T-helper 2 cell treated with Interferon-gamma antibody and Interleukin-4, amounts not matched to agents 100 ng/mL and 5 ng/mL, for 36 hours (primary cell): Measurements from ENCODE around the gene CAPNS1. TPM values are rescaled to one million over a fixed set of nuclear protein-coding genes. Genes with fewer than 3 reads are reported as not detected.
"Not testable (repeated sequence)": the region's sequence is repeated elsewhere in the genome, so short reads cannot be mapped to it uniquely, and the experiment has no call there.

Experiments used
- intact Hi-C: fragments of 100-400 bp; cut with micrococcal nuclease; formaldehyde crosslinking; loops from one replicate; pipeline ENCODE4 v1.15.1; 2023
- total RNA-seq: library from RNA; stranded (reverse); gene quantifications from 2 replicates; pipeline ENCODE4 v1.2.3, GENCODE V29; 2022

CAPNS1 gene
- total RNA-seq, 1 donor from 2014 or later = 500 TPM

DNA sequence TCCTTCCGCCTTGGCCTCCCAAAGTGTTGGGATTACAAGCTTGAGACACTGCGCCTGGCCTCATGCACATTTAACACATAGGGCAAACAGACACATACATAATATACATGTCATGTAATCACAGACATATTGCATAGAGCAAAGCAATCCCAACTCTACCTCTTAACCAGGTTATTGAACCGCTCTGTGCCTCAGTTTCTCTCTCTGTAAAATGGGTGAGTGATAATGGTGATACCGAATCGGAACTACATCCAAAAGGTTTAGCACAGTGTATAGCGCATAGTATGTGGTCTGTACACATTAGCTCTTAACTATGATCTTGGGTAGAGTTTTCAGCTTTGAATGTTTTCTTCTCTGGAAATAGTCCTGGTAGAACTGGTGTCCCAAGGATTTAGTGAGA is 4.8 kb downstream of the CAPNS1 start:
- intact Hi-C loops = no loop called here

DNA sequence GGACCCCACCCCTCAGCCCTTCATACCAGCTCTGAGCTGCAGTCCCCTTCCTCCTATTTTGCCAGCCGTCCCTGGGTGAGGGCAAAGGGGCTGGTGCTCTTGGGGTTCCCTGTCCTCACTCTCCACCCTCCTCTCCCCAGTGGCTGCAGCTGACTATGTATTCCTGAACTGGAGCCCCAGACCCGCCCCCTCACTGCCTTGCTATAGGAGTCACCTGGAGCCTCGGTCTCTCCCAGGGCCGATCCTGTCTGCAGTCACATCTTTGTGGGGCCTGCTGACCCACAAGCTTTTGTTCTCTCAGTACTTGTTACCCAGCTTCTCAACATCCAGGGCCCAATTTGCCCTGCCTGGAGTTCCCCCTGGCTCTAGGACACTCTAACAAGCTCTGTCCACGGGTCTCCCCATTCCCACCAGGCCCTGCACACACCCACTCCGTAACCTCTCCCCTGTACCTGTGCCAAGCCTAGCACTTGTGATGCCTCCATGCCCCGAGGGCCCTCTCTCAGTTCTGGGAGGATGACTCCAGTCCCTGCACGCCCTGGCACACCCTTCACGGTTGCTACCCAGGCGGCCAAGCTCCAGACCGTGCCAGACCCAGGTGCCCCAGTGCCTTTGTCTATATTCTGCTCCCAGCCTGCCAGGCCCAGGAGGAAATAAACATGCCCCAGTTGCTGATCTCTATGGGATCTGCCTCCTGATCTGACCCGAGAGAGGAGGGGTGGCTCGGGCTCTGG is 10.0 kb downstream of the CAPNS1 start:
- intact Hi-C loops = no loop called here

GRCh38 chr19:36150586-36150985 is 10.7 kb downstream of the CAPNS1 start:
- intact Hi-C loops = no loop called here

DNA sequence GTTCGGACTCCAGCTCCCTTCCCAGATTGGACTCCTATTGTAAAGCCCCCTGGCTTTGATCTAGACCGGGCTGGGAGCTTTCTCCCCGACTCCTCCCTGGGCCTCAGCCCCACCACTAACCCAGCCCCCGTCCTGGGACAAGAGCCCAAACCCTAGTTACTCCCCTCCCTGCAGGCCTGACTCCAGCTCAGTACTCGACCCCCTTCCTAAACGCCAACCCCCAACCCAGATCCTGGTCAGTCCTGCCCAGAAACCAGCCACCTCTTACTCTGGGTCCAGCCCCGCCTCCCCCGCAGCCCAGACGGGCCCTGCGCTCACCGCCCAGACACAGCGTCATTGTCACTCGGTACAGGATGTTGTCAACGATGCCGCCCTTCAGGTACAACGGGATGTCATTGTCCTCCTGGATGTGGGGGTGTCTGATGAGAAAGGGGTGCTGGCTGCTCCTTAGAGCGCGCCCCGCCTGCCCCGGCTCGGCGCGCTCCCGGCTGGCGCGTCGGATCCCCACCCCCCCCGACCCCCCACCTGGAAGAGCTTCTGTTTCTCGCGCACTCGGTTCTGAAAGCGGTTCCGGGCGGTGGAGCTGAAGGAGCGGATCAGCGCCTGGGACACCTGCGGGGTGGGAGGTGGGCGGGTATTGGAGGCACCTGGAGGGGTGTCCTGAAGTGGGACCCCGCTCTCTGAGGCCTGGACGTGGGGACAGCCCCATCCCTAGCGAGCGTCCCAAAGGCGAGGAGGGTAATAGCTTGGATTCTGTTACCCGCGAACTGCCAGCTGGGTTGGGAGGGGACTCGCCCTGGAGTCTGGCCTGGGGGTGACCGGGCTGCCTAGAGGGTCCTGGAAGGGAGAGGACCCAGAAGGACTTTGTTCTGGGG is 11.5 kb downstream of the CAPNS1 start:
- intact Hi-C loops = no loop called here

GRCh38 chr19:36152019-36152351 is 12.1 kb downstream of the CAPNS1 start:
- intact Hi-C loops = no loop called here

GRCh38 chr19:36152352-36153091 is 12.7 kb downstream of the CAPNS1 start, which contains the start of gene COX7A1:
TSS of gene COX7A1 (minus strand) at chr19:36152447. CDS start at chr19:36152407, 40 bp downstream.
- intact Hi-C loops = no loop called here

DNA sequence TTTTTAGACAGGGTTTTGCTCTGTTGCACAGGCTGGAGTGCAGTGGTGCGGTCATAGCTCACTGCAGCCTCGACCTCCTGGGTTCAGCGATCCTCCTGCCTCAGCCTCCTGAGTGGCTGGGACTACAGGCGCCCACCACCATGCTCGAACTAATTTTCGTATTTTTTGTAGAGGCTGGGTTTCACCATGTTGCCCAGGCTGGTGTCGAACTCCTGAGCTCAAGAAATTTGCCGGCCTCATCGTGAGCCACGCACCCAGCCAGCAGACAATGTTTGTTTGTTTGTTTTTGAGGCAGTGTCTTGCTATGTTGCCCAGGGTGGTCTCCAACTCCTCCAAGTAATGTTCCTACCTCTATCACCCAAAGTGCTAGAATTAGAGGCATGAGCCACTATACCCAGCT is 13.3 kb downstream of the CAPNS1 start:
- intact Hi-C loops = no loop called here

DNA sequence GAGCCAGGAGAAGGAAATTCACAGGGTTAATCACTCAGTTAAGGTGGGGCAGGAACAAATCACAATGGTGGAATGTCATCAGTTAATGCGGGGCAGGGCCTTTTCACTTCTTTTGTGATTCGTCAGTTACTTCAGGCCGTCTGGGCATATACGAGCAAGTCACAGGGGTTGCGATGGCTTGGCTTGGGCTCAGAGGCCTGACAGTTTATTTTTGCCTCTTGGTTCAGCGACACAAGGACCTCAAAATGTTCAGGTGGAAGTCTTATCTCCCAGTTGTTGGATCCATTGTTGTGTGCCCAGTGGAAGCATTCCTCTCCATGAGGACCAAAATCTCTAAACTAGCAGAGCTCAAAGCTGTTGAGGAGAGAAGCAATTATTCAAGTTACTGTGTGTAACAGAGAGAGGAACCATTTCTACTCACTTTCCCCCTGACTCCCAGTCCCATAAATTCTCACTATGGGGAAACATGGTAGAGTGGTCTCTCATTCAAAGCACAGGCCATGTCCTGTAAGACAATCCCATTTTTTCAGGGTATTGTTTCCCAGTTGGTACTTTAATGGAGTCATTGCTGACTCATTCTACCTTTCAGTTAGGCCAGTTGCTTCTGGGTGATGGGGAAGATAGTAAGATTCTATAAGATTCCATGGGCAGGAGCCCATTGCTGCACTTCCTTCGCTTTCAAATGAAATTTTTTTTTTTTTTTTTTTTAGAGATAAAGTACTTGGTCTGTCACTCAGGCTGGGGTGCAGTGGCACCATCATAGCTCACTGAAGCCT is 21.1 kb downstream of the CAPNS1 start:
- intact Hi-C loops = no loop called here

DNA sequence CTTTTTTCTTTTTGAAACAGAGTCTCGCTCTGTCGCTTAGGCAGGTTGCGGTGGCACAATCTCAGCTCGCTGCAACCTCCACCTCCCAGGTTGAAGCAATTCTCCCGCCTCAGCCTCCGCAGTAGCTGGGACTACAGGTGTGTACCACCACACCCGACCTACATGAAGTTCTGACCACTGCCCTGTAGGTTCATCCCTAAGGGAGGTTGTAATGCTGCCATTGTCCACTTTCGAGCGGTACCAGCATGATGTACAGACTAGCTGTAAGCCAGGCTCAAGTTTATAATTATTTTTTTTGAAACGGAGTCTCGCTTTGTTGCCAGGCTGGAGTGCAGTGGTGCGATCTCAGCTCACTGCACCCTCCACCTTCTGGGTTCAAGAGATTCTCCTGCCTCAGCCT is 23.9 kb downstream of the CAPNS1 start:
- intact Hi-C loops = no loop called here

DNA sequence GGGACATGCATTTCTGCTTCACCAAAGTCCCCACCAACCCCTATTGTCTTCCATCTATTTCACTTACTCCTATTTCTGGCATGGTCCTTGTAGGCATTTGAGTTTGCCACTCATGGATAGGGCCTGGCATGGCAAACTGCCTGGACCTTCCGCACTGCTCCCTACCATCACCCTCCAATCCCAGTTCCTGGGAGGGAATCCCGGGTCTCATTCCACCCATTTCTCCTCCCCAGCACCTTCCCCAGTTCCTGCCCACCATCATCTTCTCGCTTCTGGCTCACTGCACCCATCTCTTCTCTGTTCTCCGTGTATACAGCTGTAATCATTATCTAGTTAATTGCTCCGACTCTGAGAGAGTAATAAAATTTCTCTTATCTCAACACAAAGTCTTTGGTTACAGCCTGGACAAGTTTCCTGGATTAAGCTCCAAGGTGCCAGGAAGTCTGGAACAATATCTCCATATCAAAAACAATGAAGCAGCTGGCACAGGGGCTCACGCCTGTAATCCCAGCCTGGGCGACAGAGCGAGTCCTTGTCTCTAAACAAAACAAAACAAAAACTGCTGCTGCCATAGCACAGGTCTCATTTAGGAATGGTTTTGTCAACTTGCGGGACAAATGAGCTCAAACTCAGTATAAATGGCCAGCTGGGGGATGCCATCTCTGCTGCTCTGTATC is 29.4 kb downstream of the CAPNS1 start:
- intact Hi-C loops = no loop called here

GRCh38 chr19:36172852-36173251 is 33.0 kb downstream of the CAPNS1 start:
- intact Hi-C loops = no loop called here

DNA sequence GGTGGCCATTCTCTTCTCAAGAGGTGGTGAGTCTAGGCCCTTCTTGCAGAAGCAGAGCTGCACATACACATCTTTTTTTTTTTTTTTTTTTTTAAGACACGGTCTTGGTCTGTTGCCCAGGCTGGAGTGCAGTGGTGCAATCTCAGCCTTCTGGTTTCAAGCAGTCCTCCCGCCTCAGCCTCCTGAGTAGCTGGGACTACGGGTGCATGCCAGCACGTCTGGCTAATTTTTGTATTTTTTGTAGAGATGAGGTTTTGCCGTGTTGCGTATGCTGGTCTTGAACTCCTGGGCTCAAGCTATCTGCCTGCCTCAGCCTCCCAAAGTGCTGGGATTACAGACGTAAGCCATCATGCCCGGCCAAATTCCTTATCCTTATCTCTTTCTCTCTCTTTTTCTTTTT is 34.0 kb downstream of the CAPNS1 start:
- intact Hi-C loops = not testable (repeated sequence)

DNA sequence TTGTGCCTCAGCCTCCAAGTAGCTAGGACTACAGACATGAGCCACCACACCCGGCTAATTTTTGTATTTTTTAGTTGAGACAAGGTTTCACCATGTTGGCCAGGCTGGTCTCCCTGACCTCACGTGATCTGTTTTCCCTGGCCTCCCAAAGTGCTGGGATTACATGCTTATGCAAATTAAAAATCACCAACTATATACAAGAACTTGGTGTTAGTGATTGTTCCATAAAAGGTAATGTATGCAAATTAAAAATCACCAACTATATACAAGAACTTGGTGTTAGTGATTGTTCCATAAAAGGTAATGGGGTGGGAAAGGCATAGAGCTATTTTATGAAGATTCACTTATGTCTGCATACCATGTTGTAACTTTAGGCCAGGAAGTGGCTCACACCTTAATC is 39.2 kb downstream of the CAPNS1 start:
- intact Hi-C loops = not testable (repeated sequence)

DNA sequence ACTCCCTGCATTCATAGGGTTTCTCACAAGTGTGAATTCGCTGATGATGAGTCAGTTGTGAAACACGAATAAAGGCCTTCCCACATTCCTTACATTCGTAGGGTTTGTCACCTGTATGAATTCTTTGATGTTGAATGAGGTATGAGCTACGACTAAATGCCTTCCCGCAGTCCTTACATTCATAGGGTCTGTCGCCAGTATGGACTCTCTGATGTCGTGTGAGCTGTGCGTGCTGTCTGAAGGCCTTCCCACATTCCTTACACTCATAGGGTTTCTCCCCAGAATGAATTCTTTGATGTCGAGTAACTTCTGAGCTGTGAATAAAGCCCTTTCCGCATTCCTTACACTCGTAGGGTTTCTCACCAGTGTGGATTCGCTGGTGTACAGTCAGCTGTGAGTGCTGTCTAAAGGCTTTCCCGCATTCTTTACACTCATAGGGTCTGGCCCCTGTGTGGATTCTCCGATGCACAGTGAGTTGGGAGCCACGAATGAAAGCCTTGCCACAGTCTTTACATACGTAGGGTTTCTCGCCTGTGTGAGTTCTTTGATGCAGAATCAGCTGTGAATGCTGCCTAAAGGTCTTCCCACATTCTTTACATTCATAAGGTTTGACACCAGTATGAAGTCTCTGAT is 42.9 kb downstream of the CAPNS1 start:
- intact Hi-C loops = no loop called here

DNA sequence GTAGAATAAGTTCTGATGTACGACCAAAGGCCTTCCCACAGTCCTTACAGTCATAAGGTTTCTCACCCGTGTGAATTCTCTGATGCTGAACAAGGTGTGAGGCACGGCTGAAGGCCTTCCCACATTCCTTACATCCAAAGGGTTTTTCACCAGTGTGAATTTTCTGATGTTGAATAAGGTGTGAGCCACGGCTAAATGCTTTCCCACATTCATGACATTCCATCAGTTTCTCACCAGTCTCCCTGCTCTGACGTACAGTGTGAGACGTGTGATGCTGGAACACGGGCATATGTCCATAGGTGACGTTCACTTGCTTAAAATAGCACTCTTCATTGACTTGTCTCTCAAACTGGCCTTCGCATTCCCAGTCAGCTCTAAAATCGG is 43.4 kb downstream of the CAPNS1 start:
- intact Hi-C loops = no loop called here

GRCh38 chr19:36186722-36187121 is 46.9 kb downstream of the CAPNS1 start:
- intact Hi-C loops = not testable (repeated sequence)

- intact Hi-C loops = no loop called here
These were observed 56.4 kb downstream of the CAPNS1 start for GRCh38 chr19:36196249-36196648.

- intact Hi-C loops = no loop called here
These were observed 58.3 kb downstream of the CAPNS1 start for GRCh38 chr19:36198119-36198518.
